Right lobe of liver (tissue), 6 donors: ENCODE results near the gene KIF11. TPM values are rescaled to one million over a fixed set of nuclear protein-coding genes. Genes with fewer than 3 reads are reported as not detected.

Experiments
- ATAC-seq, 4 donors: fragments of 200-7000 bp; cut with Tn5 transposase; one replicate each; pipeline ENCODE4 v1.9.1; 2020; ENCODE audit warnings: mild to moderate bottlenecking in 4 of 4, moderate library complexity in 4 of 4
- DNase-seq, 3 donors: peaks; one replicate each; pipeline ENCODE4 v3.0.0-alpha.2; 2020
- H3K27ac ChIP-seq, 3 donors: fragments of 200-600 bp; one replicate each; pipeline ENCODE4 v1.8.0; 2022
- H3K27me3 ChIP-seq, 2 donors: fragments of 200-600 bp; one replicate each; pipeline ENCODE4 v1.8.0; 2022
- H3K36me3 ChIP-seq, 4 donors: fragments of 200-600 bp; sonication (generic) in 1 of 4; one replicate each; pipeline versions ENCODE4 v1.5.1 to v1.8.0; 2017 to 2022; ENCODE audit warnings: control low read depth in 1 of 4
- H3K4me1 ChIP-seq, 4 donors: fragments of 200-600 bp; sonication (generic) in 1 of 4; one replicate each; pipeline versions ENCODE4 v1.5.1 to v1.8.0; 2017 to 2022; ENCODE audit warnings: control low read depth in 1 of 4
- H3K4me3 ChIP-seq, 3 donors: fragments of 200-600 bp; one replicate each; pipeline ENCODE4 v1.8.0; 2022
- H3K9me3 ChIP-seq, 4 donors: fragments of 200-600 bp; sonication (generic) in 1 of 4; one replicate each; pipeline versions ENCODE4 v1.5.1 to v1.8.0; 2017 to 2022; ENCODE audit warnings: control low read depth in 1 of 4
- POLR2A ChIP-seq: fragments of 450-650 bp; IDR thresholded peaks from one replicate; pipeline ENCODE4 v1.6.1; 2017; ENCODE audit warnings: antibody characterized with exemption, mild to moderate bottlenecking
- WGBS: methylation state at CpG from one replicate; pipeline ENCODE4 v1.1.6; 2018; ENCODE audit warnings: low coverage, low lambda C conversion rate; ENCODE audit not compliant: insufficient coverage; ENCODE audit errors: missing lambda C conversion rate; 5-methylcytosine and 5-hydroxymethylcytosine counted together
- intact Hi-C, 2 donors: fragments of 100-400 bp; cut with DNase I; formaldehyde crosslinking; loops; one replicate each; pipeline versions ENCODE4 v1.11.2 to v1.14.1; 2022
- total RNA-seq, 6 experiments: library from RNA; depleted of rRNA in 2 of 6; stranded (reverse); fragments of >200 nt in 2 of 6; fragmentation: NEBNext Ultra II Directional in 3 of 6; extraction: Animal tissue kit (Norgen Biotek cat#: 25700) in 3 of 6; gene quantifications; one replicate each; pipeline versions ENCODE4 v1.1.0 to v1.2.4, GENCODE V29; 2016 to 2023
- TF ChIP-seq, protein P1 (sequence below), 4 donors: fragments of 200-600 bp in 3 of 4; fragments of 450-650 bp in 1 of 4; IDR thresholded peaks; one replicate each; pipeline versions ENCODE4 v1.5.1 to v1.8.0; 2016 to 2022; ENCODE audit warnings: antibody characterized with exemption in 4 of 4, mild to moderate bottlenecking in 2 of 4
- donor health status: DM: no; HTN: yes; CAD: no.
- donor health status: DM: no; HTN: no; CAD: no.
- donor health status: DM: no; HTN: no; CAD: no.
- donor health status: DM: no; HTN: yes; CAD: no.
- donor health status: DM: no; HTN: yes; CAD: no.

Gene KIF11
- total RNA-seq, 6 experiments from 2014 or later: 0.35 to 1.4 (median 0.83) TPM

DNA sequence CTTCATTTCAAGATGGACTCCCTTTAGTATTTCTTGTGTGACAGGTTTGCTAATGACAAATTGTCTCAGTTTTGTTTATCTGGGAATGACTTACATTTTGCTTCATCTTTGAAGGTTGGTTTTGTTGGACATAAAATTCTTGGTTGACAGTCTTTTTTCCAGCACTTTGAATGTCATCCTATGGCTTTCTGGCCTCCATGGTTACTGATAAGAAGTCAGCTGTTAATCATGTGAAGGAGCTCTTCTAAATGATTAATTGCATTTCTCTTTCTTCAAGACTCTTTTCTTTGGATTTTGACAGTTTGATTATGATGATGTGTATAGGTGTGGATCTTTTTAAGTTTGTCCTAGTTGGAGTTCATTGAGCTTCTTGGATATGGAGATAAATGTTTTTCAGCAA, 69.9 kb downstream of the KIF11 start:
- no peaks in the 10 kb centered on the region for H3K4me1 ChIP-seq
- no peaks in the 10 kb centered on the region for H3K27me3 ChIP-seq
- H3K36me3 ChIP-seq: no peaks in the 10 kb centered on the region
- peaks cover 0 to 2% (median 0%) of the 10 kb centered on the region in 4 donors for H3K9me3 ChIP-seq
- no peak overlapping the region for H3K27ac ChIP-seq
- DNase-seq: no peak
- no peak overlapping the region for H3K4me3 ChIP-seq
- ATAC-seq: no peak
- TF ChIP-seq, protein P1, sequence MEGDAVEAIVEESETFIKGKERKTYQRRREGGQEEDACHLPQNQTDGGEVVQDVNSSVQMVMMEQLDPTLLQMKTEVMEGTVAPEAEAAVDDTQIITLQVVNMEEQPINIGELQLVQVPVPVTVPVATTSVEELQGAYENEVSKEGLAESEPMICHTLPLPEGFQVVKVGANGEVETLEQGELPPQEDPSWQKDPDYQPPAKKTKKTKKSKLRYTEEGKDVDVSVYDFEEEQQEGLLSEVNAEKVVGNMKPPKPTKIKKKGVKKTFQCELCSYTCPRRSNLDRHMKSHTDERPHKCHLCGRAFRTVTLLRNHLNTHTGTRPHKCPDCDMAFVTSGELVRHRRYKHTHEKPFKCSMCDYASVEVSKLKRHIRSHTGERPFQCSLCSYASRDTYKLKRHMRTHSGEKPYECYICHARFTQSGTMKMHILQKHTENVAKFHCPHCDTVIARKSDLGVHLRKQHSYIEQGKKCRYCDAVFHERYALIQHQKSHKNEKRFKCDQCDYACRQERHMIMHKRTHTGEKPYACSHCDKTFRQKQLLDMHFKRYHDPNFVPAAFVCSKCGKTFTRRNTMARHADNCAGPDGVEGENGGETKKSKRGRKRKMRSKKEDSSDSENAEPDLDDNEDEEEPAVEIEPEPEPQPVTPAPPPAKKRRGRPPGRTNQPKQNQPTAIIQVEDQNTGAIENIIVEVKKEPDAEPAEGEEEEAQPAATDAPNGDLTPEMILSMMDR (IDR thresholded peaks at IDR 0.05): no peak
- TF ChIP-seq POLR2A: no peak
- intact Hi-C loops: no loop called here

DNA sequence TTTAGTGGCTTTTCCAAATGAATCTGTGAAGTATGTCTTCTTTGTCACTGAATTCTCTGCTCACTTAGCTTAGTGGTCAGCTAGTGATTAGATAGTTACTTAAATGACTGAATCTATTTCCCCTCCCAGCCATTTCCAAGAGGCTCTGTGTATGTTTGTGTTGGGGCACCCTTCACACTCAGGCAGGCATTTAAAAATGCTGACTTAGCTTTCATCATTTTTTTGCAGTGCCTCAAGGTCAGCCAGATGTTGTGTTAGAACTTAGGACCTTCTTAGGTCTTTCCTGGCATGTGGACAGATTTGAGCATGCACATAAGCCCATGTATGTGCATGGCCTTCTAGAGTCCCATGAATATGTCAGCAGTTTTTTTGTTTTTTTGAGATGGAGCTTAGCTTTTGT, 71.4 kb downstream of the KIF11 start:
- intact Hi-C loops: no loop called here

DNA sequence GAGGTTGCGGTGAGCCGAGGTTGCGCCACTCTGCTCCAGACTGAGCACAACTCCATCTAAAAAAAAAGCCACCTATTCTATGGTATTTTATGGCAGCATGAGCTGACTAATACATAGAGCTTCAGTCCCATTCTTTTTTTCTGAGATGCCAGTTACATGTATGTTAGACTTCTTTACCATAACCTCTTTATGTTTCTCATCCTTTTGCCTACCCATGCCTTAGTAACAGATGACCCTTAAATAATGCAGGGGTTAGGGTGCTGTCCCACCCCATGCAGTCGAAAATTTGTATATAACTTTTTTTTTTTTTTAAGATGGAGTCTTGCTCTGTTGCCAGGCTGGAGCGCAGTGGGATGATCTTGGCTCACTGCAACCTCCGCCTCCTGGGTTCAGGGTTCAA, 74.1 kb downstream of the KIF11 start:
- 100% methylated on average over 5 of the region's 6 CpGs for WGBS
- intact Hi-C loops: no loop called here
- no peak overlapping the region for H3K4me3 ChIP-seq

More for the DNA sequence above, 71.4 kb downstream of the KIF11 start:
- DNase-seq (no peak), ATAC-seq (no peak)
- Histone ChIP-seq H3K4me3 (no peak overlapping the region), H3K36me3 (no peaks in the 10 kb centered on the region), H3K27ac (no peak overlapping the region), H3K9me3 (peaks cover 0 to 2% (median 0%) of the 10 kb centered on the region in 4 donors), H3K4me1 (no peaks in the 10 kb centered on the region), H3K27me3 (no peaks in the 10 kb centered on the region)
- TF ChIP-seq, protein P1 (IDR thresholded peaks at IDR 0.05): no peak
- TF ChIP-seq POLR2A: no peak

DNA sequence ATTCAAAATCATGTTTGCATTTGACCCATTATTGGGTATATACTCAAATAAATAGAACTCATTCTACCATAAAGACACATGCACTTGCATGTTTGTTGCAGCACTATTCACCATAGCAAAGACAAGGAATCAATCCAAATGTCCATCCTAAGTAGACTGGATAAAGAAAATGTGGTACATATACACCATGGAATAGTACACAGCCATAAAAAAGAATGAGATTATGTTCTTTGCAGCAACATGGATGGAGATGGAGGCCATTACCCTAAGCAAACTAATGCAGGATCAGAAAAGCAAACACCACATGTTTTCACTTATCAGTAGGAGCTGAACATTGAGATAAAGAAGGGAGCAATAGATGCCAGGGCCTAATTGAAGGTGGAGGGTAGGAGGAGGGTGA, 84.8 kb downstream of the KIF11 start:
- H3K4me3 ChIP-seq: no peak overlapping the region
- H3K36me3 ChIP-seq: no peaks in the 10 kb centered on the region
- no peaks in the 10 kb centered on the region for H3K27me3 ChIP-seq
- TF ChIP-seq POLR2A: no peak
- TF ChIP-seq, protein P1 (IDR thresholded peaks at IDR 0.05): no peak
- H3K9me3 ChIP-seq: no peaks in the 10 kb centered on the region
- H3K4me1 ChIP-seq: no peaks in the 10 kb centered on the region
- no peak for ATAC-seq
- intact Hi-C loops: no loop called here
- no peak for DNase-seq
- no peak overlapping the region for H3K27ac ChIP-seq

More for the DNA sequence above, 74.1 kb downstream of the KIF11 start:
- ATAC-seq (no peak), DNase-seq (no peak)
- no peaks in the 10 kb centered on the region for H3K36me3 ChIP-seq
- no peaks in the 10 kb centered on the region for H3K27me3 ChIP-seq
- no peak for TF ChIP-seq POLR2A
- TF ChIP-seq, protein P1 (IDR thresholded peaks at IDR 0.05): no peak
- no peaks in the 10 kb centered on the region for H3K4me1 ChIP-seq
- peaks cover 0 to 2% (median 0%) of the 10 kb centered on the region in 4 donors for H3K9me3 ChIP-seq
- H3K27ac ChIP-seq: no peak overlapping the region

DNA sequence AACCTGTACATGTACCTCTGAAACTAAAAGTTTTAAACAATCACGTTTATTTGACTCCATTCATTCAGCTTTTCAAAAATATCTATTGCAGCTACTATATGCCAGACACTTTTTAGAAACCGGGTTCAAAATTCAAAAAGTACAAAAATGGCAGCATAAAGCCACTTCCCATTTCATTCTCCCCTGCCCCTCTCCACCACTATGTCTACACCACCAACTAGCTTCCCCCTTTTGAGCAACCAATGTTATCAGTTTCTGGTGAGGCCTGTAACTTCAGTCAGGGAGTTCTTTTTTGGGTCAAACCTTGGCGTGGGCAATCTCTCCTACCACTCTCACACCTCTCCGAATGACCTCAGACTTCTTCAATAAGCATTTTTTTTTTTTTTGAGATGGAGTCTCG, 85.3 kb downstream of the KIF11 start:
- no peak for DNase-seq
- no peaks in the 10 kb centered on the region for H3K9me3 ChIP-seq
- no peak for ATAC-seq
- TF ChIP-seq, protein P1 (IDR thresholded peaks at IDR 0.05): no peak
- TF ChIP-seq POLR2A: no peak
- H3K36me3 ChIP-seq: no peaks in the 10 kb centered on the region
- intact Hi-C loops: no loop called here
- no peaks in the 10 kb centered on the region for H3K4me1 ChIP-seq
- WGBS: 88% methylated on average over 5 of the region's 5 CpGs
- H3K27ac ChIP-seq: no peak overlapping the region
- no peak overlapping the region for H3K4me3 ChIP-seq
- no peaks in the 10 kb centered on the region for H3K27me3 ChIP-seq
